Measurements from ENCODE around the gene P3H4. TPM values are rescaled to one million over a fixed set of nuclear protein-coding genes. Genes with fewer than 3 reads are reported as not detected.

The P3H4 gene
- total RNA-seq (2022; extraction: Qiagen RNA extraction), result 27.4 to 35.1 TPM (median 32.8 TPM) in 5 replicates

GRCh38 chr17:41811549-41812380 lies at the start of gene P3H4:
TSS of gene P3H4 (minus strand) at chr17:41811949. CDS start at chr17:41811915, 34 bp downstream.

GRCh38 chr17:41837761-41838538 lies 26.2 kb upstream of the P3H4 start, which contains the start of gene KLHL10:
TSS of gene KLHL10 (plus strand) at chr17:41837825. CDS start at chr17:41837933, 108 bp downstream.

GRCh38 chr17:41835800-41836549 lies 24.2 kb upstream of the P3H4 start, which contains the start of gene NT5C3B:
TSS of gene NT5C3B (minus strand) at chr17:41836232. CDS start at chr17:41836193, 39 bp downstream.

GRCh38 chr17:41812381-41813151 lies 817 bp upstream of the P3H4 start, which contains the start of gene FKBP10:
TSS of gene FKBP10 (plus strand) at chr17:41813004. CDS start at chr17:41813035, 31 bp downstream.

GRCh38 chr17:41786227-41787020 lies 25.3 kb downstream of the P3H4 start, which contains the start of gene JUP:
TSS of gene JUP (minus strand) at chr17:41786711. CDS start at chr17:41771854, 14,857 bp downstream.

Other genes with a start within 250 kb of the P3H4 start
- not detected in 5 replicates for gene KRT9, start 239.9 kb downstream of the P3H4 start, total RNA-seq (2022; extraction: Qiagen RNA extraction)
- 0.07 to 0.11 TPM (median 0.08 TPM) in 4 of 5 replicates, not detected in the other for gene KRT14, start 225.1 kb downstream of the P3H4 start, total RNA-seq (2022; extraction: Qiagen RNA extraction)
- gene KRT16, start 199.2 kb downstream of the P3H4 start, total RNA-seq (2022; extraction: Qiagen RNA extraction), result 0.94 to 1.6 TPM (median 1.6 TPM) in 5 replicates
- gene KRT17, start 187.4 kb downstream of the P3H4 start, total RNA-seq (2022; extraction: Qiagen RNA extraction), result 0.66 to 1.3 TPM (median 1.00 TPM) in 5 replicates
- 1,199 to 1,525 TPM (median 1,311 TPM) in 5 replicates for gene EIF1, start 123.1 kb downstream of the P3H4 start, total RNA-seq (2022; extraction: Qiagen RNA extraction)
- 0.17 TPM in 1 of 5 replicates, not detected in the others for gene GAST, start 99.6 kb downstream of the P3H4 start, total RNA-seq (2022; extraction: Qiagen RNA extraction)
- 1.0 to 1.3 TPM (median 1.2 TPM) in 5 replicates for gene HAP1, start 77.3 kb downstream of the P3H4 start, total RNA-seq (2022; extraction: Qiagen RNA extraction)
- gene JUP, start 25.2 kb downstream of the P3H4 start, total RNA-seq (2022; extraction: Qiagen RNA extraction), result 92.8 to 122 TPM (median 113 TPM) in 5 replicates
- 85.2 to 104 TPM (median 96.6 TPM) in 5 replicates for gene FKBP10, start 1.1 kb upstream of the P3H4 start, total RNA-seq (2022; extraction: Qiagen RNA extraction)
- gene NT5C3B, start 24.3 kb upstream of the P3H4 start, total RNA-seq (2022; extraction: Qiagen RNA extraction), result 98.7 to 110 TPM (median 105 TPM) in 5 replicates
- gene KLHL10, start 25.9 kb upstream of the P3H4 start, total RNA-seq (2022; extraction: Qiagen RNA extraction), result 0.05 to 0.08 TPM in 2 of 5 replicates, not detected in the others
- 2.3 to 4.3 TPM (median 2.4 TPM) in 5 replicates for gene KLHL11, start 53.5 kb upstream of the P3H4 start, total RNA-seq (2022; extraction: Qiagen RNA extraction)
- 228 to 291 TPM (median 250 TPM) in 5 replicates for gene ACLY, start 107.0 kb upstream of the P3H4 start, total RNA-seq (2022; extraction: Qiagen RNA extraction)
- gene ODAD4, start 118.7 kb upstream of the P3H4 start, total RNA-seq (2022; extraction: Qiagen RNA extraction), result 1.1 to 1.6 TPM (median 1.2 TPM) in 5 replicates
- 57.4 to 67.0 TPM (median 66.7 TPM) in 5 replicates for gene CNP, start 154.8 kb upstream of the P3H4 start, total RNA-seq (2022; extraction: Qiagen RNA extraction)
- 103 to 115 TPM (median 105 TPM) in 5 replicates for gene DNAJC7, start 205.5 kb upstream of the P3H4 start, total RNA-seq (2022; extraction: Qiagen RNA extraction)
- gene NKIRAS2, start 208.1 kb upstream of the P3H4 start, total RNA-seq (2022; extraction: Qiagen RNA extraction), result 40.5 to 46.0 TPM (median 42.3 TPM) in 5 replicates
- gene C17orf113, start 238.7 kb upstream of the P3H4 start, total RNA-seq (2022; extraction: Qiagen RNA extraction), result 0.55 to 0.85 TPM (median 0.81 TPM) in 5 replicates